ENCODE results near the gene ANKRD13B. TPM values are rescaled to one million over a fixed set of nuclear protein-coding genes. Genes with fewer than 3 reads are reported as not detected.

The ANKRD13B gene
- polyA plus RNA-seq, 2 of the 4 experiments (the other 2 are of a cell fraction), result 4.5 to 17.8 TPM

GRCh38 chr17:29566473-29567303 lies 26.2 kb upstream of the ANKRD13B start, which contains the start of gene ABHD15 (continued):
- TF ChIP-seq ZSCAN20 (CRISPR knock-in tag; IDR thresholded peaks at IDR 0.05), result no peak
- TF ChIP-seq POLR2AphosphoS2 (conservative IDR thresholded peaks at IDR 0.05; ENCODE audit: low read length), result no peak
- TF ChIP-seq KDM5A (IDR thresholded peaks at IDR 0.05), result no peak
- TF ChIP-seq REST (IDR thresholded peaks at IDR 0.05), result no peak
- no peak for TF ChIP-seq RARB (CRISPR knock-in tag; IDR thresholded peaks at IDR 0.05)
- 0 out of 2 replicates have a peak, but pooled peaks have one; percentile 48 for TF ChIP-seq KDM1A (IDR thresholded peaks at IDR 0.05; ENCODE audit: low read depth)
- TF ChIP-seq TFCP2L1 (CRISPR knock-in tag; IDR thresholded peaks at IDR 0.05), result no peak
- TF ChIP-seq RNF2 (IDR thresholded peaks at IDR 0.05; ENCODE audit: borderline replicate concordance, low read depth), result 0 out of 2 replicates have a peak, but pooled peaks have one; percentile 31
- peak; percentile 9 for TF ChIP-seq MAX (IDR thresholded peaks at IDR 0.05)
- TF ChIP-seq ESRRA (IDR thresholded peaks at IDR 0.05; ENCODE audit: borderline replicate concordance, low read length), result no peak
- TF ChIP-seq NR3C1 (IDR thresholded peaks at IDR 0.05), result no peak
- TF ChIP-seq GATA3 (IDR thresholded peaks at IDR 0.05; ENCODE audit: borderline replicate concordance), result no peak
- no peak for TF ChIP-seq HMGXB4 (CRISPR knock-in tag; IDR thresholded peaks at IDR 0.05; ENCODE audit: borderline replicate concordance)
- no peak for TF ChIP-seq SMC3 (IDR thresholded peaks at IDR 0.05)
- TF ChIP-seq RFX5 (IDR thresholded peaks at IDR 0.05), result no peak
- TF ChIP-seq FOSL2 (IDR thresholded peaks at IDR 0.05), result no peak
- TF ChIP-seq FOSL2 (CRISPR knock-in tag; IDR thresholded peaks at IDR 0.05), result no peak
- peak; percentile 59 for TF ChIP-seq POLR2A (IDR thresholded peaks at IDR 0.05; ENCODE audit: low read length)
- no peak for TF ChIP-seq BHLHE40 (IDR thresholded peaks at IDR 0.05; ENCODE audit: low read depth, low read length)
- TF ChIP-seq E2F6 (IDR thresholded peaks at IDR 0.05; ENCODE audit: borderline replicate concordance, low read depth), result peak; percentile 18
- no peak for TF ChIP-seq ELK1 (IDR thresholded peaks at IDR 0.05; ENCODE audit: low read depth, low read length)
- no peak for TF ChIP-seq JUNB (IDR thresholded peaks at IDR 0.05)
